Glomerular endothelial cell (primary cell): ENCODE data around the gene SLC25A34. TPM values are rescaled to one million over a fixed set of nuclear protein-coding genes. Genes with fewer than 3 reads are reported as not detected.

ENCODE experiments used
- DNase-seq: peaks from one replicate; pipeline ENCODE4 v3.0.0-alpha.2; 2011; ENCODE audit warnings: low read depth, low spot score; ENCODE audit errors: extremely low read depth
- total RNA-seq: library from RNA; depleted of rRNA; stranded (reverse); fragments of >200 nt; gene quantifications from 2 replicates; pipeline ENCODE4 v1.2.3, GENCODE V29; 2015

SLC25A34 gene
- total RNA-seq, 1 donor from 2014 or later = 0.53 TPM

GRCh38 chr1:15712168-15712567, 23.9 kb upstream of the SLC25A34 start:
- no peak for DNase-seq

DNA sequence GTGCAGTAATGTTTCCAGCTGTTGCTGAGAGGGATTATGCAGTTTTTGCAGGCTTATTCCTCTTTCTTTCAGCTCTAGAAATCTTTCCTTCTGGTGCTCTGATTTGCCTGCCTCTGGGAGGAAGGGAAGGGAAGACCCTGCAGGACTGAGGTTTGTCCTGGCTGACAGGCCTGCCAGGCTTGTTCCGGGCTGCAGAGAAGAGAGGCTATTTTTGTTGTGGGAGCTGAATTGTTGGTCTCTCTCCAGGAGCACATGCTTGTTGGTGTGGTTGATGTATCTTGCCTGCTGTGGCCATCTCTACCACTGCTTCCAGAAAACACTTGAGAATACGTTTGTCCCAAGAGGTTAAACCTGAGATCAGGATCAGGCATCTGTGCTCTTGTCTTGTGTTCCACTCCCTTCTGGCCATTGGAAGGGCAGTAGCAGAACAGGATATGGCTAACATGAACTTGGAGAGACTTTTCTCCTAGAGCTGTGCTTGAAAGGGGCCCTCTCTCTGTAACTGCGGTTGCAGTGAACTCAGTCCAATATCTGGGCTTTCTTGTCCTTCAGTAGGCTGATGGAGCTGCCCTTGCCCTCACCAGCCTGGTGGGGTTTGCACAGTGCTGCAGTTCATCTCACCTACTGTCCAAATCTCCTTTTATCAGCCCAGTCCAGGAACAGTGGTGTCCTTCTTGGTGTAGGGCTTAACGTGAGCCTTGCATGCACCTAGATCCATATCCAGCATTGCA, 21.5 kb upstream of the SLC25A34 start:
- DNase-seq = no peak

DNA sequence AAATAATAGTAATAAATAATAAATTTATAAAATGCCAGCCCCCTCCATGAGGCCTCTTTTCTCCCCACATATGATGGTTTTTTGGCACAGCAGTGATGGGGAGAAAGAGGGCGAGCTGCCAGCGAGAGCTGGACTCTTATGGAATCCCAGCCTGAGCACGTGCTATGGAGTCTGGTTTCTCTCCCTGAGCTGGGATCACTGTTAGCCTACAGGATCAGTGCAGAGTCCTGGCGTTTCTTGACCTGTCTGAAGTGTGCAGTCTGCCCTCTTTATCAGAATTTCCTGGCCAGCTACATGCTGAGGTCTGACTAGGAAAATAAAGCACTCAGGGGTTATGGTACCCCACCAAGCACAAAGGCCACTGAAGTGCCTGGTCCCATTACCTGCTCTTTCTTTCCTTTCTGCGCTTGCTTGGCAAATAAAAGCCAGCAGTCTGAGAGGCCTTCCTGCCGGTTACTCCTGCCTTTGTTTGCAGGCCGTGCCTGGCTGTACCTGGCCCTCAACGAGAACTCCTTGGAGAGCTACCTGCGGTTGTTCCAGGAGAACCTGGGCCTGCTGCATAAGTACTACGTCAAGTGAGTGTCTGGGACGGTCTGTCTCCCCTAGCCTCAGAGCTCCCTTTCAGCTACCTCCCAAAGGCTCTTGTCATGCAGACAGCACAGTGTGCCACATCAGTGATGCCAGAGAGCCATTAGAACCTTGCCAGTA, 18.5 kb upstream of the SLC25A34 start:
- no peak for DNase-seq

DNA sequence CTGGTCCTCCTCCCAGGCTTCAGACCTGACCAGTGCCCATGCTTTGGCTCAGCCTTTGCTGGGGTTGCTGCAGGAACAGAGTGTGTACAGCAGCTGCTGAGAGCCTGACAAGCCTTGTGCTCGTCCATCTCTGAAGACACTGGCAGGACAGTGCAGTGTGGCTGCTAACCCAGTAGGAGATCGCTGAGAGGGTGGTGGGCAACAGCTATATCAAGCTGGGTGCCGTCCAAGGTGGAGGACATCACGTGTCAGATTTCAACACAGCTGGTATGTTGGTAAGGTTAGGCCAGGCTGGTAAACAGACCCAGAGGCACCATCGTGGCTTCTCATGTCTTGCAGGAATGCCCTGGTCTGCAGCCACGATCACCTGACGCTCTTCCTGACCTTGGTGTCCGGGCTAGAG, 17.9 kb upstream of the SLC25A34 start:
- no peak for DNase-seq

DNA sequence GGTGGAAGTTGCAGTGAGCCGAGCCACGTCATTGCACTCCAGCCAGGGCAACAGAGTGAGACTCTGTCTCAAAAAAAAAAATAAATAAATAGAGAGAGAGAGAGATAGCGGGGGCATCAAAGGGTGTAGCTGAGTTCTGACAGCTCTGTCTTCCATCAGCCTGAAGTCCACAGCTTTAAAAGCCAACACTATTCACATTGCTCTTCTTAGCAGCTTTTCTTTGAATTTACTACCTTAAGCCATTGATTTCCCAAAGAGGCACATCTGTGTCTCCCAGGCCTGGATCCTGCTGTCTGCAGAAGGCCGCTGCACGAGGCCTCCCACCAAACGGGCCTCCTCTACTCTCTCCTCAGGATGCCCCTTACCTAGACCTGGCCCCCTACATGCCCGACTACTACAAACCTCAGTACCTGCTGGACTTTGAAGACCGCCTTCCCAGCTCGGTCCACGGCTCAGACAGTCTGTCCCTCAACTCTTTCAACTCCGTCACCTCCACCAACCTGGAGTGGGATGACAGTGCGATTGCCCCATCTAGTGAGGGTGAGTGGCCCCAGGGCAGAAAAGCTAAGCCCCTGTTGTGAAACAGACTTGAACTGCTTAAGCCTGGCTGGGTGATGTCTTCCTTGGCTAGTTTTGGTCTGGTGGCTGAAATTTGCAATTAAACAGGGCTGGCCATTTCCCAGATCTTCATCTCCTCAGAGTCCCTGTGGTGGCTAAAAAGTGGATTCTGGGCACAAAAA, 16.5 kb upstream of the SLC25A34 start:
- DNase-seq = no peak

- DNase-seq = no peak
Measured at GRCh38 chr1:15720861-15721260, 15.2 kb upstream of the SLC25A34 start.

- no peak for DNase-seq
Measured at GRCh38 chr1:15722411-15722810, 13.6 kb upstream of the SLC25A34 start.

DNA sequence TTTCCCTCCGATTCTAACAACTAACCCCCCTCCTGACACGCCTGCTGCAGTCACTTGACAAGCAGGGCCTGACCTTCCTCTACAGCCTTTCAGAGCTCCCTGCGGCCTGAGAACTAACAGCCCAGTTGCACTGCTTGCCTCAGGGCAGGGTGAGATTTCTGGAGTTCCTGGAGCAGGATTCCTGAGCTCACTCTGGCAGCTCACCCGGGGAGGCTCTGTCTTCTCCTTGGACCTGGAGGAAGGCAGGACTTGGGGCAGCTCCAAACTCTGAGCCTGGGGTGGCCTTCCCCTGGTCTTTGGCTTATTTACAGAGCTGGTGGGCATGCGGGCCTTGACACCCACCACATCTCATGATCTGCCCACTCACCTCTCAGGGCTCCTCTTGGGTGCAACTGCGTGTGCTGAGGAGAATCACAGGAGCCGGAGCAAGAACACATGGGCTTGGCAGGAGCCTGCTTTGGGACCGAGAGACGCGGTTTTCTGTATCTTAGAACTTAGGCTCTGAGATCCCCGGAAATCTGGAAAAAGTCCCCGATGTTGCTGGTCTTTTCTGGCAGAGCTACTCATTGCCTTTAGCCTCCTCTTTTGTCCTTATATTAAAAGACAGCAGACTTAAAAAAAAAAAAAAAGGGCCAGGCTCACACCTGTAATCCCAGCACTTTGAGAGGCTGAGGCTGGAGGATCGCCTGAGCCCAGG, 13.1 kb upstream of the SLC25A34 start:
- DNase-seq = no peak

DNA sequence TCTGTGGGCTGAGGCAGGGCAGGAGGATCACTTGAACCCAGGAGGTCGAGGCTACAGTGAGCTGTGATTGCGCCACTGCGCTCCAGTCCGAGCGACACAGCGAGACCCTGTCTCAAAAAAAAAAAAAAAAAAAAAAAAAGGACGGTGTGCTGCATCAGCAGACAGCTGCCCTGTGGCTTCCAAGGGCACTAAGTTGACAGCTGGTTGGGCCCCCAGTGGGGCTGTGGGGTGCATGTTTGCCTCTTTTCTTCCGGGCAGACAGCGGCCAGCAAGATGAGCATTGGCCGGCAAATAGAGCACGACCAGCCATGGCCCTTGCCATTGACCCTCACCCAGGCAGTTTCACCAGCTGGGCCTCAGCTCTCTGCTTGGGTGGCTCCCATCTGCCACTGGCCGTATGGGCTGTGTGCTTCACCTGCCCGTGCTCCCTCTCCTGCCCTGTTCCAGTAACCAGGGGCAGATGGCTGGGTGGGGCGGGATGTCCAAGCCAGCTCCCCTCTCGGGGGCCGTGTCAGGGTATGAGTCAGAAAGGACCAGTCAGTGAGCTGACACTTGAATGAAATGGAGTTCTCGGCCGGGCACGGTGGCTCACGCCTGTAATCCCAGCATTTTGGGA, 12.3 kb upstream of the SLC25A34 start:
- no peak for DNase-seq

DNA sequence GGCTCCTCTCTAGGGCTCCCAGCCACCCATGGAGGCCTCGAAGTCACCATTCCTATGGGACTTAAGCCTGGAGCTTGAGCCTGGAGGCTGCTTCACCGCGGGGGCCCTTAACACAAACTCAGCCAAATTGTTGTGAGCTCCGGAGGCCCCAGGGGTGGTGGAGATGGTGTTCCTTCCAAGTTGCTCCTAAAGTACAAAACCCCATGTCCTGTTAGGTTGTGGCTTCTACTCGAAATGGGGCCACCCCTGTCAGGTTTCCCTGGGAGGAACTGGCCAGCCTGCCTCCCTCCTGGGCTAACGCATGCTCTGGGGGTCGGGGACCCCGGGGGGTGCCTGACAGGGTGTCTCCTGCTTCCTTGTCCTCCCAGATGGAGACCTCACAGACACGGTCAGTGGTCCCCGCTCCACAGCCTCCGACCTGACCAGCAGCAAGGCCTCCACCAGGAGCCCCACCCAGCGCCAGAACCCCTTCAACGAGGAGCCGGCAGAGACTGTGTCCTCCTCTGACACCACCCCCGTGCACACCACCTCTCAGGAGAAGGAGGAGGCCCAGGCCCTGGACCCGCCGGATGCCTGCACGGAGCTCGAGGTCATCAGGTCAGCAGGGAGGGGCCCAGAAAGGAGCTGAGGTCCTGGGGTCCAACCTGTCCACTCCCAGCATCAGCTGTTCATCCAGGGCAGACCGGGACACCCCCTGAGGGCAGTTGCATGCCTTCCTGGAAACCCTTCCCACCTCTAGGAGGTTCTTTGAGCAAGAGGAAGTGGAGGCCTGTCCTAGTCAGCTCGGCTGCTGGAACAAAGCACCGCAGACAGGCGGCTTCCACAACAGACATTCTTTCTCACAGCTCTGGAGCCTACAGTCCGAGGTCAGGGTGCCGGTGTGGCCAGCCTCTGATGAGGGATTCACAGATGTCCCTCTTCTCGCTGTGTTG, 10.8 kb upstream of the SLC25A34 start:
- DNase-seq = no peak

DNA sequence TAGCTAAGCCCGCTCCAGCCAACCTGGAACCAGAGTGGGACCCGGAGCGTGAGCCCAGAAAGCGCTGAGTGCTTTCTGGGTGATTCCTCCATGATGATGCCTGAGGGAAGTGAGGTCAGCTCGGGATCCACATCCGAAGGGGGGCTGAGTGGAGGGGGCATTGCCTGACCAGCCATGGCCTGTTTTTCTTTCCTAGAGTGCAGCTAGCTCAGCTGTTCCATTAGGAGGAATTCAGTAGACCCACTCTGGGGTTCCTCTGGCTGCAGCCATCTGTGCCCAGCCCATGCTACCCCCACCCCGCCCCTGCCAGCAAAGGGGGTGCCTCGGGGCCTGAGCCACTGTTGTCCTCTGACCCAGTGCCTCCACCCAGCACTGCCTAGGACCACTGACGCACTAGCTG, 9.6 kb upstream of the SLC25A34 start:
- no peak for DNase-seq

DNA sequence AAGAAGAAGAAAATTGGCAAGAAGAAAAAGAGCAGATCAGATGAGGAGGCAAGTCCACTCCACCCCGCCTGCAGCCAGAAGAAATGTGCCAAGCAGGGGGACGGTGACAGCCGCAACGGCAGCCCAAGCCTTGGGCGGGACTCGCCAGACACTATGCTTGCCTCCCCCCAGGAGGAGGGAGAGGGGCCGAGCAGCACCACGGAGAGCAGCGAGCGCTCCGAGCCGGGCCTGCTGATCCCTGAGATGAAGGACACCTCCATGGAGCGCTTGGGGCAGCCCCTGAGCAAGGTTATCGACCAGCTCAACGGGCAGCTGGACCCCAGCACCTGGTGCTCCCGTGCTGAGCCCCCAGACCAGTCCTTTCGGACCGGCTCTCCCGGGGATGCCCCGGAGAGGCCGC, 9.0 kb upstream of the SLC25A34 start:
- DNase-seq = no peak

DNA sequence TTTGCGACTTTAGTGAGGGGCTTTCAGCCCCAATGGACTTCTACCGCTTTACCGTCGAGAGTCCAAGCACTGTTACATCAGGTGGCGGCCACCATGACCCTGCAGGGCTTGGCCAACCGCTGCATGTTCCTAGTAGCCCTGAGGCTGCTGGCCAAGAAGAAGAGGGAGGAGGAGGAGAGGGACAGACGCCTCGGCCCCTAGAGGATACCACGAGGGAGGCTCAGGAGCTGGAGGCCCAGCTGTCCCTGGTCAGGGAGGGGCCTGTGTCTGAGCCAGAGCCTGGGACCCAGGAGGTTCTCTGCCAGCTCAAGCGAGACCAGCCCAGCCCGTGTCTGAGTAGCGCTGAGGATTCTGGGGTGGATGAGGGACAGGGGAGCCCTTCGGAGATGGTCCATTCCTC, 8.6 kb upstream of the SLC25A34 start:
- no peak for DNase-seq

DNA sequence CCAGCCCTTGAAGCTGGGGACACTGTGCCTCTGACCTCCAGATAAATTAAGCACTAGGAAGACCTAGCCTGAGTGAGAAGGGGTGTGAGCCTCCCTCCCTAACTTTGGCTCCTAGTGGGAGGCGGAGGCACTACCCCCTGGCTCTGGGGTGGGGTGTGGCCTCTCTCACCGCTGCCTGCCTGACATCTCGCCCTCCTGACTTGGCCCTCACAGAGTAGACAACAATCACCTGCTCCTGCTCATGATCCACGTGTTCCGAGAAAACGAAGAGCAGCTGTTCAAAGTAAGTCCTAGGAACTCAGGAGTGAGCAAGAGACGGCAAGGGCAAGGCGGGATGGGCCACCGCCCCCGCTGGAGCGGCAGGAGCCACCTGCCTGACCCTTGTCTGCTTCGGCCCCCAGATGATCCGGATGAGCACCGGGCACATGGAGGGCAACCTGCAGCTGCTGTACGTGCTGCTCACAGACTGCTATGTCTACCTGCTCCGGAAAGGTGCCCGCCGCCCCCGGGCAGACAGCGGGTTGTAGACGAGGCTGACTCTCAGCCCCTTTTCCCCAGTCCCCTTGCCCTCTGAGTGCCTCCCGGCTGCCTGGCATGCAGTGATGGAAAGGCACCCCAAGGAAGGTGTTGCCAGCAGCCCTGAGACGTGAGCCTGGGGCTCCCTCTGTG, 8.1 kb upstream of the SLC25A34 start:
- no peak for DNase-seq

DNA sequence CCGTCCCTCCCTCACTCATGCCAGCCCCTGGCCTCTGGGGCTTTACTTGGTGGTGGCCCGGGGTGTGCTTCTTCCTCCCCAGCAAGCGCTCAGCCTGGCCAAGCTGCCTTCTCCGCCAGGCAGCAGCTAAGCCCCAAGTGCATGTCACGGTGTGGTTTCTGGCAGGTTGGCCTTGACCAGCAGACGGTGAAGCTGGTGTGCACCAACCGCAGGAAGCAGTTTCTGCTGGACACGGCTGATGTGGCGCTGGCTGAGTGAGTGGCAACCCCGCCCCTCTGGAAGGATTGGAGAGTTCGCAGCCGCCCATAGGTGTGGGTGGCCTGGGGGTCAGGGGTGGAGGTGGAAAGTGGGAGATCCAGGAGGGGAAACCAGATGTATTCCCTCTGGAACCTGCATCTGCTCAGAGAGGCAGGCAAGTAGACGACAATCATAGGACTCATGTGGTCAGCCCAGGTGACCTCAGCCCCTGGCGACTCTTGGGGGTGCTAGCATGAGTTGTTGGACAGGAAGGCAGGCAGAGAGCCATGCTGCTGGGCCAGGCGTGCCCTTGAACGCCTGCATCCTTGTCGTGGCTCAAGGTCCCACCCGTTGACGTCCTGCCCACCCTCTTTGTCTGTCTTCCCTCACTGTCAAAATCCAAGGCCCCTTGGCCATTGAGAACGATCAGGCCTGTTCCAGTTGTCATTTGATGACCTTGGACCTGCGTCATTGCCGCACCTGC, 7.0 kb upstream of the SLC25A34 start:
- no peak for DNase-seq

DNA sequence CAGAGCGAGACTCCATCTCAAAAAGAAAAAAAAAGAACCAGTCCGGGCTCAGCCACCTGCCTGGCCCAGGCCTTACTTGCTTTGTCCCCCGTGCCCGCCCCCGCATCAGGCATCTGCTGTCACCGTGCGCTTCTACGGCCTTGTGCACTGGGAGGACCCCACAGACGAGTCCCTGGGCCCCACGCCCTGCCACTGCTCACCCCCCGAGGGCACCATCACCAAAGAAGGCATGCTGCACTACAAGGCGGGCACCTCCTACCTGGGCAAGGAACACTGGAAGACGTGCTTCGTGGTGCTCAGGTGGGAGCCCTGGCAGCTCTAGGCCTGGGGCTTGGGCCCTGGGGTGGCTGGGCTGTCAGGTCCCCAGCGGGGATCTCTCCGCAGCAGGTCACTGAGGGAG, 5.6 kb upstream of the SLC25A34 start:
- DNase-seq = no peak

- DNase-seq = no peak
Measured at GRCh38 chr1:15730936-15731335, 5.1 kb upstream of the SLC25A34 start.
